HG03558 (cell line): ENCODE data around the gene CA5A.

Experiments used
- ATAC-seq: cut with Tn5 transposase; IDR thresholded peaks from one replicate; pipeline ENCODE4 v1.9.1; 2021; ENCODE audit warnings: moderate number of reproducible peaks; ENCODE audit not compliant: unreplicated experiment; ENCODE audit errors: extremely low read depth

CA5A gene

GRCh38 chr16:87964049-87964659 is 27.8 kb upstream of the CA5A start:
- no peak for ATAC-seq

- ATAC-seq, result no peak
Measured at GRCh38 chr16:87963400-87963799, 27.1 kb upstream of the CA5A start.

GRCh38 chr16:87961623-87962022 is 25.3 kb upstream of the CA5A start:
- no peak for ATAC-seq

GRCh38 chr16:87960852-87961251 is 24.5 kb upstream of the CA5A start:
- no peak for ATAC-seq

GRCh38 chr16:87960296-87960695 is 24.0 kb upstream of the CA5A start:
- ATAC-seq, result no peak

- no peak for ATAC-seq
Measured at GRCh38 chr16:87959391-87959990, 23.2 kb upstream of the CA5A start.

GRCh38 chr16:87958632-87959031 is 22.3 kb upstream of the CA5A start:
- no peak for ATAC-seq

- no peak for ATAC-seq
Measured at GRCh38 chr16:87957296-87958094, 21.2 kb upstream of the CA5A start.

- no peak for ATAC-seq
Measured at GRCh38 chr16:87956365-87957231, 20.3 kb upstream of the CA5A start.

- no peak for ATAC-seq
Measured at GRCh38 chr16:87956098-87956364, 19.7 kb upstream of the CA5A start.

- no peak for ATAC-seq
Measured at GRCh38 chr16:87955302-87956097, 19.2 kb upstream of the CA5A start.

- no peak for ATAC-seq
Measured at GRCh38 chr16:87954826-87955225, 18.5 kb upstream of the CA5A start.

GRCh38 chr16:87954361-87954760 is 18.0 kb upstream of the CA5A start:
- no peak for ATAC-seq

- ATAC-seq, result no peak
Measured at GRCh38 chr16:87953308-87954215, 17.2 kb upstream of the CA5A start.

- no peak for ATAC-seq
Measured at GRCh38 chr16:87952751-87953150, 16.4 kb upstream of the CA5A start.

GRCh38 chr16:87951552-87952538 is 15.5 kb upstream of the CA5A start:
- peak; percentile 10 for ATAC-seq

GRCh38 chr16:87950765-87951551 is 14.6 kb upstream of the CA5A start, which contains the start of gene BANP:
Gene BANP (plus strand): TSS chr16:87951434. CDS start chr16:87975116, 23,682 bp downstream.
- ATAC-seq, result peak; percentile 72
